BLaER1 treated with 17β-estradiol and CSF1 and Interleukin-3, amounts not matched to agents 10 nM and 100 nM (cell line): ENCODE results near the gene SHROOM3.

ENCODE experiments used
- H3K27ac ChIP-seq, 11 experiments: shearing (Covaris generic); formaldehyde crosslinking; 2 replicates each; pipeline ENCODE4 v1.8.1; 2022
- H3K27me3 ChIP-seq, 11 experiments: shearing (Covaris generic); formaldehyde crosslinking; 2 replicates each; pipeline ENCODE4 v1.8.1; 2022
- H3K36me3 ChIP-seq, 11 experiments: shearing (Covaris generic); formaldehyde crosslinking; 2 replicates each; pipeline ENCODE4 v1.8.1; 2022
- H3K4me1 ChIP-seq, 10 experiments: shearing (Covaris generic); formaldehyde crosslinking; 2 replicates each; pipeline ENCODE4 v1.8.1; 2022
- H3K4me2 ChIP-seq, 11 experiments: shearing (Covaris generic); formaldehyde crosslinking; 2 replicates each; pipeline ENCODE4 v1.8.1; 2022
- H3K4me3 ChIP-seq, 10 experiments: shearing (Covaris generic); formaldehyde crosslinking; 2 replicates each; pipeline ENCODE4 v1.8.1; 2022
- H3K9ac ChIP-seq, 11 experiments: shearing (Covaris generic); formaldehyde crosslinking; 2 replicates each; pipeline ENCODE4 v1.8.1; 2022
- H3K9me3 ChIP-seq, 11 experiments: shearing (Covaris generic); formaldehyde crosslinking; replicated peaks in 1 of 11; 2 replicates each; pipeline ENCODE4 v1.8.1; 2022
- H4K20me1 ChIP-seq, 11 experiments: shearing (Covaris generic); formaldehyde crosslinking; 2 replicates each; pipeline ENCODE4 v1.8.1; 2022
- Cebpa-rat ChIP-seq, 11 experiments: shearing (Covaris generic); IDR thresholded peaks; 2 replicates each; pipeline ENCODE4 v1.8.1; 2022

SHROOM3 gene

DNA sequence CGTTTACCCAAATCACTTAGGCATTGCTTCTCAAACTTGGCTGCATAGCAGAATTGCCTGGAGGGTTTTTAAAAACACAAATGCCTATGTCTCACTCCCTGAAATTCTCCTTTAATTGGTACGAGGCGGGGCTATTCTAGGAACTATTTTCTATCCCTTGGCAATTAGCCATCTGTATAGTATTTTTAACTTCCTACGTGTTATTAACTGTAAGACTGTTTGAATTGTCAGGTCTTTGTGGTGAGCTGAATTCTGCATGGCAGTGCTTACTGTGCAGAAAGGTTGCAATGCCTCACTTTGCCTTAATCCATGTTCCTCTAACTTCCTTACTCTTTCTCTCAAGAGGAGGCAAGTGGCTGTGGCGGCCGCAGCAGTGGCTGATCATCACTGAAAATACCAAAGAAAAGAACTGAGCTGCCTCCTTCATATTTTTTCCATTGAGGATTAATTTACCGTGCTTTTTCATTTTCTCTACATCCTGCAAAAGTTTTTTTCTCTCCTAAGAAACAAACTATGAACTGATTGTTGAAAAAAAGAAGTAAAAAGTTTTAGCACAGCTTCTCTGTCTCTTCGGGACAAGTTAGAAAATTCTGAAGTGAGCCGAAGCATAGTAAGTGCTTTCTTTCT lies at the start of gene SHROOM3:
Gene SHROOM3, plus strand, starts transcription at position 329 of the 627 bp plus-strand sequence. CDS start 824 bp downstream, outside the sequence.
- no peak within 1 kb of the TSS for H3K9ac ChIP-seq
- H3K4me1 ChIP-seq = peaks cover 0 to 7% (median 0%) of the 10 kb centered on the region in 10 experiments; a peak in 6 of 20 replicates
- H4K20me1 ChIP-seq = no peaks in the 10 kb centered on the region
- H3K27ac ChIP-seq = no peak within 1 kb of the TSS
- peaks cover 0 to 19% (median 14%) of the 10 kb centered on the region in 11 experiments; a peak in 14 of 22 replicates for H3K27me3 ChIP-seq
- 0 out of 22 replicates have a peak, but pooled peaks cover 0 to 5% (median 0%) of the 10 kb centered on the region in 11 experiments for H3K9me3 ChIP-seq
- no peak within 1 kb of the TSS for H3K4me2 ChIP-seq
- H3K36me3 ChIP-seq = no peaks in the 10 kb centered on the region
- H3K4me3 ChIP-seq = no peak within 1 kb of the TSS
- no peak for TF ChIP-seq Cebpa-rat (IDR thresholded peaks at IDR 0.05)

- Histone ChIP-seq H3K4me1 (peaks cover 0 to 9% (median 0%) of the 10 kb centered on the region in 10 experiments; a peak in 2 of 20 replicates), H3K36me3 (no peaks in the 10 kb centered on the region), H3K9me3 (peaks cover 33 to 40% (median 37%) of the 10 kb centered on the region in 11 experiments), H3K27me3 (no peaks in the 10 kb centered on the region), H3K4me2 (no peak overlapping the region), H3K27ac (no peak overlapping the region), H4K20me1 (no peaks in the 10 kb centered on the region), H3K4me3 (no peak overlapping the region), H3K9ac (no peak overlapping the region)
- TF ChIP-seq Cebpa-rat (IDR thresholded peaks at IDR 0.05) = no peak
Observed at GRCh38 chr4:76385974-76386373, 49.1 kb upstream of the SHROOM3 start.

GRCh38 chr4:76386566-76387305 lies 48.3 kb upstream of the SHROOM3 start:
- H3K27ac ChIP-seq = no peak overlapping the region
- H3K4me3 ChIP-seq = no peak overlapping the region
- H3K9me3 ChIP-seq = peaks cover 28 to 41% (median 36%) of the 10 kb centered on the region in 11 experiments
- H3K9ac ChIP-seq = no peak overlapping the region
- no peaks in the 10 kb centered on the region for H4K20me1 ChIP-seq
- H3K27me3 ChIP-seq = no peaks in the 10 kb centered on the region
- H3K36me3 ChIP-seq = no peaks in the 10 kb centered on the region
- no peak for TF ChIP-seq Cebpa-rat (IDR thresholded peaks at IDR 0.05)
- H3K4me1 ChIP-seq = peaks cover 0 to 9% (median 0%) of the 10 kb centered on the region in 10 experiments; a peak in 2 of 20 replicates
- H3K4me2 ChIP-seq = no peak overlapping the region

DNA sequence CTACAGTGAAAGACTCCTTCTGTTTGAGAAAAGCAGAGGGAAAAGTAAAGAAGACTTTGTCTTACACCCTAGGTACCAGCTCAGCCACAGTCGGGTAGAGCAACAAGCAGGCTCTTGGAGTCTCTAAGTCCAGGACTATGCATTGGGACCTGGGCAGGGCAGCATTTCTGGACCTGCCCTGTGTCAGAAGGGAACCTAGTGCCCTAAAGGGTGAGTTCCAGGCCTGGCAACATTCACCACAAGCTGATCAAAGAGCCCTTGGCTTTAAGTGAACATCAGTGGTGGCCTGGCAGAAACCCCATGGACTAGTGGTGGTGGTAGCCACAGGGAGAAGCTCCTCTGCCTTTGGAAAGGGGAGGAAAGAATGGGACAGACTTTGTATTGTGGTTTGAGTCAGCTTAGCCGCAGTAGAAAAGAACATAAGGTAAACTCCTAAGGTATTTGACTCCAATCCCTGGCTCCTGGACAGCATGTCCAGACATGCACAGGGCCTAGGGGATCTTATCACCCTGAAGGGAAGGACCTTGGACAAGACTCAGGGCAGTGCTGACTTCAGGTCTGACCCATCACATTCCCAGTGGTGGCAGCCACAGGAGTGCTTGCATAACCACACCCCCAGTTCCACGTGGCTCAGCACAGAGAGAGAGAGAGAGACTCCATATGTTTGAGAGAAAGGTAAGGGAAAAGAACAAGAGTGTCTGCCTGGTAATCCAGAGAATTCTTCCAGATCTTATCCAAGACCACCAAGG lies 46.7 kb upstream of the SHROOM3 start:
- Histone ChIP-seq H3K9ac (no peak overlapping the region), H3K9me3 (peaks cover 35 to 57% (median 42%) of the 10 kb centered on the region in 11 experiments), H3K27ac (no peak overlapping the region), H4K20me1 (no peaks in the 10 kb centered on the region), H3K4me2 (no peak overlapping the region), H3K4me3 (no peak overlapping the region), H3K4me1 (no peaks in the 10 kb centered on the region), H3K27me3 (no peaks in the 10 kb centered on the region), H3K36me3 (no peaks in the 10 kb centered on the region)
- TF ChIP-seq Cebpa-rat (IDR thresholded peaks at IDR 0.05) = no peak

DNA sequence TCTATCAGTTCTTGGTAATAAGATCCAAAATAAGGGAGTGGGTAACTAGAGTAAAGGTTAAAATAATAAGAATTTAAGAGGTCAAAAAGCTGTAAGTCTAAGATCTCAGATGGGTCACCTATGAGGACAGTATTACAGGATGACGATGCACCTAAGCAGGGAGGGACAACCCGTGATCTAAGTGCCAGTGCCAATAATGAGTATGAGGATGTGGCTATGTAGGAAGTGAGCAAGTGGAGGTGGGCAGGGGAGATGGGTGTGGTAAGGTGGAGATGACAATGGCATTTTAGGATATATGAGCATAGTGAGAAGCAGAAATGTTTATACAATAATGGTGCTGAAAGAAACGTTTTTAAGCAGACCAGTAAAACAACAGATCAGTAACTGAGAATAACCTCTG lies 33.4 kb upstream of the SHROOM3 start:
- Histone ChIP-seq H3K27me3 (no peaks in the 10 kb centered on the region), H3K9ac (no peak overlapping the region), H3K4me3 (no peak overlapping the region), H3K9me3 (no peaks in the 10 kb centered on the region), H3K4me1 (no peaks in the 10 kb centered on the region), H4K20me1 (no peaks in the 10 kb centered on the region), H3K27ac (no peak overlapping the region), H3K36me3 (no peaks in the 10 kb centered on the region), H3K4me2 (no peak overlapping the region)
- no peak for TF ChIP-seq Cebpa-rat (IDR thresholded peaks at IDR 0.05)

GRCh38 chr4:76406081-76406480 lies 28.9 kb upstream of the SHROOM3 start:
- no peaks in the 10 kb centered on the region for H4K20me1 ChIP-seq
- H3K4me3 ChIP-seq = no peak overlapping the region
- no peak overlapping the region for H3K9ac ChIP-seq
- H3K36me3 ChIP-seq = no peaks in the 10 kb centered on the region
- TF ChIP-seq Cebpa-rat (IDR thresholded peaks at IDR 0.05) = no peak
- no peaks in the 10 kb centered on the region for H3K27me3 ChIP-seq
- no peak overlapping the region for H3K27ac ChIP-seq
- H3K9me3 ChIP-seq = 0 out of 22 replicates have a peak, but pooled peaks cover 0 to 6% (median 0%) of the 10 kb centered on the region in 11 experiments
- H3K4me1 ChIP-seq = no peaks in the 10 kb centered on the region
- H3K4me2 ChIP-seq = no peak overlapping the region

- Histone ChIP-seq H3K27me3 (no peaks in the 10 kb centered on the region), H4K20me1 (no peaks in the 10 kb centered on the region), H3K4me2 (no peak overlapping the region), H3K9ac (no peak overlapping the region), H3K4me1 (no peaks in the 10 kb centered on the region), H3K9me3 (0 out of 22 replicates have a peak, but pooled peaks cover 0 to 6% (median 0%) of the 10 kb centered on the region in 11 experiments), H3K27ac (no peak overlapping the region), H3K36me3 (no peaks in the 10 kb centered on the region), H3K4me3 (no peak overlapping the region)
- TF ChIP-seq Cebpa-rat (IDR thresholded peaks at IDR 0.05) = no peak
Observed at GRCh38 chr4:76407440-76408119, 27.4 kb upstream of the SHROOM3 start.

GRCh38 chr4:76410636-76411035 lies 24.4 kb upstream of the SHROOM3 start:
- no peak overlapping the region for H3K4me3 ChIP-seq
- TF ChIP-seq Cebpa-rat (IDR thresholded peaks at IDR 0.05) = no peak
- H3K27me3 ChIP-seq = no peaks in the 10 kb centered on the region
- H3K27ac ChIP-seq = no peak overlapping the region
- no peaks in the 10 kb centered on the region for H3K36me3 ChIP-seq
- no peak overlapping the region for H3K4me2 ChIP-seq
- H3K9ac ChIP-seq = no peak overlapping the region
- H3K9me3 ChIP-seq = peaks cover 0 to 6% (median 0%) of the 10 kb centered on the region in 11 experiments; a peak in 1 of 22 replicates
- no peaks in the 10 kb centered on the region for H4K20me1 ChIP-seq
- H3K4me1 ChIP-seq = no peaks in the 10 kb centered on the region
